Astrocyte of the spinal cord (primary cell): ENCODE data around the gene ADIPOR2.
A peak's percentile ranks its signal among the peaks of the same experiment; 100 is the strongest.

Experiments used
- DNase-seq: peaks from one replicate; pipeline ENCODE4 v3.0.0; 2011; ENCODE audit warnings: low read depth, low spot score
- H3K4me3 ChIP-seq: 2 replicates; pipeline ENCODE4 v1.5.1; 2011; ENCODE audit warnings: low read depth, mild to moderate bottlenecking, low read length, moderate library complexity
- CTCF ChIP-seq: IDR thresholded peaks from 2 replicates; pipeline ENCODE4 v1.5.1; 2012; ENCODE audit warnings: low read depth, mild to moderate bottlenecking, low read length, inconsistent platforms
- in situ Hi-C: cut with HindIII; loops from 2 replicates; pipeline ENCODE4 v1.10.0; 2017; ENCODE audit warnings: low sequenced_read_pairs

The ADIPOR2 gene

DNA sequence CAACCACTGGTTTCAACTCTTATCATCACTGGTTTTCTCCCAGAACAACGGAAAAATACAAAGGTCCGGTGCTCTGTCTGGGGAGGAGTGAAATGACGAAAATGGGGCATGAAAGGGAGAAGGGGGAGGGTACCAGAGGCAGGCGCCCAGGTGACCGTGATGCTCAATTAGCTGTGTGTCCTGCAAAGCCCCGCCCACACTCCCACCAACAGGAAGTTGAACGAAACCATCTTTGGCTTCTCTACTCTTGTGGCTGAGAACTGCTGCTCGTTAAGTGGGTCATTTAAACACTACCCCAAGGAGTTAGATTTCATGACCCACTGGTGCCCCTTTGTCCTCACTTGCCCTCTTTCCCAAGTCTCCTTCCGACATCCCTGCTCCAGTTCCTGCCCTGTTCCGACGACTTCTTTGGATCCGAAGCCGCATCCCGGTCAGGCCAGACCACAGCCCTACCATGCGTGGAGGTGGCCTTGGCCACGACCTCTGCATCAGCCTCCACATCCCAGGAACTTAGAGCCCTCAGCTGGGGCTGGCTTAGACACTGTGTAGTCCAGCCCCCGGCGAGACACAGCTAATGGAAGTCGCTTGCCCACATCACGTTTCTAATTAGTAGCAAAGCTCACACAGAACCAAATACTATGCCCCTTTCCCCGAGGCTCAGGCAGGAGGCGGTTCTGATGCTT lies 118.1 kb downstream of the ADIPOR2 start:
- H3K4me3 ChIP-seq = no peak overlapping the region
- TF ChIP-seq CTCF = no peak
- in situ Hi-C loops = no loop called here
- DNase-seq = no peak

- no peak for TF ChIP-seq CTCF
- no peak overlapping the region for H3K4me3 ChIP-seq
- DNase-seq = no peak
- in situ Hi-C loops = no loop called here
These were observed 118.8 kb downstream of the ADIPOR2 start for GRCh38 chr12:1809591-1810190.

DNA sequence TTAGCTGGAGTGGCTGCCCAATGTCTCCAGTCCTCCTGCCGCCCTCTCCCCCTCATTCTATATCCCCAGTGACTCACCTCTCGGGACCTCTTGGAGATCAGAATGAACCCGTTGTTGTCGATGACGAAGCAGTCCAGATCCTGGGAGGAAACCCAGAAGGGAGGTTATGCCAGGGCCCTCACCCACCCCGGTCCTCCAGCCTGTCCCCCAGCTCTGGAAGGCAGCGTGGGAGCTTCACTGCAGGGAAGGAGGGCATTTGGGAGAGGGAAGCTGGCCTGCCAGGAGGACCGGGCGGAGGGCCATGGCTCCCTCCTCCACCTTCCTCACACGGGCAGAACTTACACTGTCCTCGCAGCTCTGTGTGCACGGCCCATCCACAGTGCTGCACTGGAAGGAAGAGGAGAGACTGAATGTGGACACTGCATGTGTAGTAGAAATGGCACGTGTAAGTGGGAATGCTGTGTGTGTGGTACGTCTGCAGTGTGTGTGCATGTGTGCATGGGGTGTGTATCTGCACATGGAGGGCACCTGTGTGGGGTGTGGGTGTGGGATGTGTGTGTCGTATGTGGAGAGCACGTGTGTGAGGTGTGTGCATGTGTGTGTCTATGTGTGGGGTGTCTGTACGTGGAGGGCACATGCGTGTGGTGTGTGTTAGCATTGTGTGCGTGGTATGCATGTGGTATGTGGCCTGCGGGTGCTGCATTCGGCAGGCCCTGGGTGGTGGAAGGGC lies 119.5 kb downstream of the ADIPOR2 start:
- no peak for DNase-seq
- in situ Hi-C loops = no loop called here
- no peak for TF ChIP-seq CTCF
- H3K4me3 ChIP-seq = no peak overlapping the region

- H3K4me3 ChIP-seq = no peak overlapping the region
- in situ Hi-C loops = no loop called here
- TF ChIP-seq CTCF = no peak
- DNase-seq = no peak
These were observed 120.0 kb downstream of the ADIPOR2 start for GRCh38 chr12:1810931-1811280.

DNA sequence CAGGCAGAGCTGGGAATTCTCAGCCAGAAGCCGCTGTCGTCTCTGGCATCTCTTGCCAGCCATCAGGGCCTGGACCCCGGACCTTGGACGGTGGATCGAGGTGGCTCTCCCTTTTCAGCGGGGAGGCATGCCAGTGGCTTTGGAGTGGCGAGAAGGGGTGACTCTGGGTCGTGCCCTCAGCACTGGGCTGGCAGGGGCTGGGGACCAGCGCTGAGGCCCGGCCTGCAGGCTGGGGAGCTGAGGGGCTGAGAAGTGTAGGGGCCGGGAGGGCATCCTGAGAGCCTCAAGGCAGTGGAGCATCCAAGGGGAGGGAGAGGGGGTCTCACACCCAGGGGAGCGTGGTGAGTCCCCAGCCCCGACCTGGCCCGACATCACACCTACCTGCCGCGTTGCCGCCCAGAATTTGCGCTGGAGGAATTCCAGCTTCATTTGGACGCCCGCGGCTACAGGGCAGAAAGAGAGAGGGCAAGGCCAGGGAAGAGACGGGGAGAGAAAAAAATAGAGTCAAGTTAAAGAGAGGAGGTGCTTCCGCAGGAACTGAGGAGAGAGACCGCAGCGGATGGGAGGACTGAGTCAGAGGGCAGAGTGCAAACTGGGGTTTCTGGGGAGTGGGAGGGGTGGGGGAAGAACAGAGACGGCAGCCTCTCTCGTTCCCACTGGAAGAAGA lies 120.5 kb downstream of the ADIPOR2 start:
- H3K4me3 ChIP-seq = no peak overlapping the region
- in situ Hi-C loops = no loop called here
- peak; percentile 32 for DNase-seq
- no peak for TF ChIP-seq CTCF

GRCh38 chr12:1811948-1812291 lies 121.0 kb downstream of the ADIPOR2 start:
- TF ChIP-seq CTCF = no peak
- H3K4me3 ChIP-seq = no peak overlapping the region
- in situ Hi-C loops = no loop called here
- no peak for DNase-seq
